GM11168 (cell line): ENCODE data around the gene CDK3.

ENCODE experiments used
- in situ Hi-C: fragments of 300-500 bp; cut with MboI; formaldehyde crosslinking; loops from one replicate; pipeline ENCODE4 v1.12.0; 2022; ENCODE audit warnings: low sequenced_read_pairs; ENCODE audit not compliant: unreplicated experiment

The CDK3 gene

GRCh38 chr17:75987041-75987440 is 13.6 kb upstream of the CDK3 start:
- in situ Hi-C loops = no loop called here

- in situ Hi-C loops = no loop called here
Observed at GRCh38 chr17:75991396-75991795, 9.3 kb upstream of the CDK3 start.

- in situ Hi-C loops = no loop called here
Observed at GRCh38 chr17:75994802-75995370, 5.8 kb upstream of the CDK3 start.

- in situ Hi-C loops = no loop called here
Observed at GRCh38 chr17:75995385-75995925, 5.2 kb upstream of the CDK3 start.

GRCh38 chr17:75996665-75997590 is 3.7 kb upstream of the CDK3 start:
- in situ Hi-C loops = no loop called here

- in situ Hi-C loops = no loop called here
Observed at GRCh38 chr17:75998327-75998795, 2.3 kb upstream of the CDK3 start.

GRCh38 chr17:76000016-76000754 is 470 bp upstream of the CDK3 start:
- in situ Hi-C loops = loop anchor here (10.0 to 25.0 kb wide), 2 partner anchors 85 to 287 kb away; no protein-coding TSS in a partner anchor

GRCh38 chr17:76002100-76002499 is 1.4 kb downstream of the CDK3 start:
- in situ Hi-C loops = loop anchor here (10.0 to 25.0 kb wide), 2 partner anchors 87 to 285 kb away; no protein-coding TSS in a partner anchor

GRCh38 chr17:76003915-76004314 is 3.3 kb downstream of the CDK3 start:
- in situ Hi-C loops = loop anchor here (10.0 to 25.0 kb wide), 2 partner anchors 89 to 283 kb away; no protein-coding TSS in a partner anchor

- in situ Hi-C loops = loop anchor here (10.0 to 25.0 kb wide), 2 partner anchors 90 to 282 kb away; no protein-coding TSS in a partner anchor
Observed at GRCh38 chr17:76004750-76005262, 4.2 kb downstream of the CDK3 start.

- in situ Hi-C loops = loop anchor here (10.0 to 25.0 kb wide), 2 partner anchors 91 to 282 kb away; no protein-coding TSS in a partner anchor
Observed at GRCh38 chr17:76005263-76006149, 4.9 kb downstream of the CDK3 start.

- in situ Hi-C loops = loop anchor here (10.0 to 25.0 kb wide), 2 partner anchors 92 to 280 kb away; no protein-coding TSS in a partner anchor
Observed at GRCh38 chr17:76007131-76007849, 6.6 kb downstream of the CDK3 start.

GRCh38 chr17:76007850-76008165 is 7.2 kb downstream of the CDK3 start:
- in situ Hi-C loops = loop anchor here (10.0 to 25.0 kb wide), 2 partner anchors 93 to 279 kb away; no protein-coding TSS in a partner anchor

GRCh38 chr17:76008208-76008607 is 7.6 kb downstream of the CDK3 start:
- in situ Hi-C loops = loop anchor here (10.0 to 25.0 kb wide), 2 partner anchors 93 to 279 kb away; no protein-coding TSS in a partner anchor

GRCh38 chr17:76008630-76009425 is 8.2 kb downstream of the CDK3 start:
- in situ Hi-C loops = loop anchor here (10.0 to 25.0 kb wide), 2 partner anchors 94 to 278 kb away; no protein-coding TSS in a partner anchor

- in situ Hi-C loops = loop anchor here (10.0 to 25.0 kb wide), 2 partner anchors 95 to 278 kb away; no protein-coding TSS in a partner anchor
Observed at GRCh38 chr17:76009447-76009846, 8.8 kb downstream of the CDK3 start.
